ENCODE measurements around the gene EPN2. TPM values are rescaled to one million over a fixed set of nuclear protein-coding genes. Genes with fewer than 3 reads are reported as not detected.

The EPN2 gene
- total RNA-seq, 1 experiment from 2014 or later: 57.8 TPM

DNA sequence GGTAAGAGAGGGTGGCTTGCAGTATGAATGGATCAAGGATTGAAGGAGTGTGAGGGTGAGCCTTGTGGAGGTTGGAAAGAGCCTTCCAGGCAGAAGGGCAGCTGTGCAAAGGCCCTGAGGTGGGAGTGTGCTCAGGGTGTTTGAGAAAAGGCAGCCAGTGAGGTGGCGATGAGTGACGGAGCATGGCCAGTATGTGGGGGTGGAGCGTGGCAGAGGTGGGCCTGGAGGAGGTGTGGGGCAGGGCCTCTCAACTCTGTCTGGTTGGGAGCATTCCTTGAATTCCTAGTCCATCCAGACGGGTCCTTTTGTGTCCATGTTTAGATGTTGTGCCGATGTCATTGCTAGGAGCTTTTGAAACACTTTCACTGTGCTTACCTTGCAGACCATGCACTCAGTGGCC, 51.3 kb downstream of the EPN2 start:
- Mint-ChIP-seq H3K36me3 (ENCODE audit: insufficient read depth in 1 of 3, low read depth in 3 of 3) (peaks cover 15 to 28% (median 20%) of the 10 kb centered on the region in 3 experiments; a peak in 6 of 7 replicates), H3K4me3 (peak overlapping the region; percentile 17 to 51; a peak in 2 of 5 replicates), H3K9me3 (no peaks in the 10 kb centered on the region), H3K4me1 (peaks cover 54 to 57% of the 10 kb centered on the region in 2 experiments), H3K27me3 (ENCODE audit: low read depth) (no peaks in the 10 kb centered on the region), H3K27ac (peak overlapping the region; percentile 46 to 95 (median 68); a peak in 6 of 7 replicates)
- Histone ChIP-seq H3K4me1 (ENCODE audit: insufficient read depth, low read length) (peaks cover 5% of the 10 kb centered on the region), H4K91ac (ENCODE audit: insufficient read length, low read depth, low read length) (no peak overlapping the region), H3K4me2 (ENCODE audit: insufficient read depth, insufficient read length, low read length) (no peak overlapping the region), H3T11ph (ENCODE audit: low read length) (no peak overlapping the region), H3K23me2 (ENCODE audit: insufficient read length, low read depth, low read length, poor library complexity, severe bottlenecking) (no peaks in the 10 kb centered on the region), H3K27ac (ENCODE audit: insufficient read length, low read depth, low read length) (no peak overlapping the region), H3K18ac (ENCODE audit: insufficient read length, low read depth, low read length) (peak overlapping the region; percentile 85), H2AK5ac (ENCODE audit: insufficient read length, low read length) (no peak overlapping the region), H3K56ac (ENCODE audit: insufficient read length, low read depth, low read length) (no peak overlapping the region), H2AFZ (ENCODE audit: low read length) (no peak overlapping the region), H3K27me3 (ENCODE audit: insufficient read depth, low read length) (no peaks in the 10 kb centered on the region), H3K9ac (ENCODE audit: extremely low read depth, insufficient read length, low read length) (no peak overlapping the region), H4K5ac (ENCODE audit: insufficient read length, low read depth, low read length) (no peak overlapping the region), H3K23ac (ENCODE audit: insufficient read length, low read depth, low read length) (no peak overlapping the region), H2BK5ac (ENCODE audit: insufficient read length, low read length) (no peak overlapping the region), H3K79me2 (ENCODE audit: insufficient read depth, low read length) (no peaks in the 10 kb centered on the region), H3K14ac (ENCODE audit: insufficient read depth, low read length) (no peak overlapping the region), H2BK12ac (ENCODE audit: insufficient read length, low read depth, low read length) (no peak overlapping the region), H3K4ac (ENCODE audit: low read depth, low read length) (no peak overlapping the region), H2BK15ac (ENCODE audit: low read depth, low read length) (no peak overlapping the region), H3K79me1 (ENCODE audit: insufficient read depth, low read depth, low read length, poor library complexity, severe bottlenecking) (peaks cover 3% of the 10 kb centered on the region), H2BK20ac (ENCODE audit: low read depth, low read length, poor library complexity, severe bottlenecking) (no peak overlapping the region), H3K9me3 (ENCODE audit: control insufficient read depth, low read depth, low read length) (no peaks in the 10 kb centered on the region), H2BK120ac (ENCODE audit: low read depth, low read length, poor library complexity, severe bottlenecking) (no peak overlapping the region), H4K8ac (replicated peaks; ENCODE audit: insufficient read length, low read depth, low read length) (no peak overlapping the region), H4K20me1 (ENCODE audit: control insufficient read depth, insufficient read depth, insufficient read length) (peaks cover 3% of the 10 kb centered on the region)
- DNase-seq: peak; percentile 82
- TF ChIP-seq, protein P1, sequence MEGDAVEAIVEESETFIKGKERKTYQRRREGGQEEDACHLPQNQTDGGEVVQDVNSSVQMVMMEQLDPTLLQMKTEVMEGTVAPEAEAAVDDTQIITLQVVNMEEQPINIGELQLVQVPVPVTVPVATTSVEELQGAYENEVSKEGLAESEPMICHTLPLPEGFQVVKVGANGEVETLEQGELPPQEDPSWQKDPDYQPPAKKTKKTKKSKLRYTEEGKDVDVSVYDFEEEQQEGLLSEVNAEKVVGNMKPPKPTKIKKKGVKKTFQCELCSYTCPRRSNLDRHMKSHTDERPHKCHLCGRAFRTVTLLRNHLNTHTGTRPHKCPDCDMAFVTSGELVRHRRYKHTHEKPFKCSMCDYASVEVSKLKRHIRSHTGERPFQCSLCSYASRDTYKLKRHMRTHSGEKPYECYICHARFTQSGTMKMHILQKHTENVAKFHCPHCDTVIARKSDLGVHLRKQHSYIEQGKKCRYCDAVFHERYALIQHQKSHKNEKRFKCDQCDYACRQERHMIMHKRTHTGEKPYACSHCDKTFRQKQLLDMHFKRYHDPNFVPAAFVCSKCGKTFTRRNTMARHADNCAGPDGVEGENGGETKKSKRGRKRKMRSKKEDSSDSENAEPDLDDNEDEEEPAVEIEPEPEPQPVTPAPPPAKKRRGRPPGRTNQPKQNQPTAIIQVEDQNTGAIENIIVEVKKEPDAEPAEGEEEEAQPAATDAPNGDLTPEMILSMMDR (conservative IDR thresholded peaks at IDR 0.05): no peak
- WGBS (ENCODE audit: extremely low coverage, insufficient read length, low lambda C conversion rate): no CpG with 5 or more reads among the region's 5 CpGs

All from H9 (cell line).